HG03354 (cell line): ENCODE data around the gene CFAP100.

Source experiments
- ATAC-seq: cut with Tn5 transposase; IDR thresholded peaks from one replicate; pipeline ENCODE4 v1.9.1; 2021; ENCODE audit warnings: mild to moderate bottlenecking; ENCODE audit not compliant: unreplicated experiment, poor library complexity, severe bottlenecking

CFAP100 gene

GRCh38 chr3:126472277-126473006, 77.7 kb downstream of the CFAP100 start:
- ATAC-seq = no peak

- ATAC-seq = no peak
Observed at GRCh38 chr3:126473292-126474168, 78.8 kb downstream of the CFAP100 start.

GRCh38 chr3:126474498-126475412, 80.0 kb downstream of the CFAP100 start:
- peak; percentile 32 for ATAC-seq

GRCh38 chr3:126475413-126476114, 80.9 kb downstream of the CFAP100 start, which contains the start of gene ZXDC:
Gene ZXDC (minus strand): TSS chr3:126475891. CDS start chr3:126475865, 26 bp downstream.
- ATAC-seq = peak; percentile 81

GRCh38 chr3:126476166-126477060, 81.7 kb downstream of the CFAP100 start:
- peak; percentile 34 for ATAC-seq

GRCh38 chr3:126477061-126477380, 82.3 kb downstream of the CFAP100 start:
- ATAC-seq = no peak

- no peak for ATAC-seq
Observed at GRCh38 chr3:126478581-126479310, 84.0 kb downstream of the CFAP100 start.

- ATAC-seq = no peak
Observed at GRCh38 chr3:126479642-126480041, 84.9 kb downstream of the CFAP100 start.

GRCh38 chr3:126480206-126480605, 85.5 kb downstream of the CFAP100 start:
- ATAC-seq = no peak

- ATAC-seq = no peak
Observed at GRCh38 chr3:126480861-126481260, 86.2 kb downstream of the CFAP100 start.

GRCh38 chr3:126481808-126482502, 87.2 kb downstream of the CFAP100 start:
- ATAC-seq = no peak

GRCh38 chr3:126482503-126483255, 88.0 kb downstream of the CFAP100 start:
- ATAC-seq = no peak

GRCh38 chr3:126483321-126483761, 88.6 kb downstream of the CFAP100 start:
- no peak for ATAC-seq

- no peak for ATAC-seq
Observed at GRCh38 chr3:126484148-126484547, 89.4 kb downstream of the CFAP100 start.

- no peak for ATAC-seq
Observed at GRCh38 chr3:126484662-126485061, 90.0 kb downstream of the CFAP100 start.

GRCh38 chr3:126485176-126485897, 90.6 kb downstream of the CFAP100 start:
- ATAC-seq = no peak
